Testis (tissue), 2 donors: Measurements from ENCODE around the gene GRN.

ENCODE experiments used
- CTCF ChIP-seq, 3 experiments: fragments of 450-650 bp in 2 of 3; fragments of 200-600 bp in 1 of 3; sonication (generic) in 1 of 3; IDR thresholded peaks; one replicate each; pipeline ENCODE4 v1.5.1; 2016 to 2019; ENCODE audit warnings: antibody characterized with exemption in 3 of 3, mild to moderate bottlenecking in 2 of 3, moderate library complexity in 1 of 3
- POLR2A ChIP-seq: fragments of 450-650 bp; IDR thresholded peaks from one replicate; pipeline ENCODE4 v1.6.1; 2017; ENCODE audit warnings: antibody characterized with exemption, mild to moderate bottlenecking, moderate library complexity

GRCh38 chr17:44334315-44334714 is 10.8 kb upstream of the GRN start:
- TF ChIP-seq CTCF (IDR thresholded peaks at IDR 0.05) (no peak), POLR2A (no peak)
